ENCODE data around the gene ZNF862. TPM values are rescaled to one million over a fixed set of nuclear protein-coding genes. Genes with fewer than 3 reads are reported as not detected.

ZNF862 gene
- polyA plus RNA-seq, 1 of the 3 experiments (the other 2 are of a cell fraction): 17.3 TPM

DNA sequence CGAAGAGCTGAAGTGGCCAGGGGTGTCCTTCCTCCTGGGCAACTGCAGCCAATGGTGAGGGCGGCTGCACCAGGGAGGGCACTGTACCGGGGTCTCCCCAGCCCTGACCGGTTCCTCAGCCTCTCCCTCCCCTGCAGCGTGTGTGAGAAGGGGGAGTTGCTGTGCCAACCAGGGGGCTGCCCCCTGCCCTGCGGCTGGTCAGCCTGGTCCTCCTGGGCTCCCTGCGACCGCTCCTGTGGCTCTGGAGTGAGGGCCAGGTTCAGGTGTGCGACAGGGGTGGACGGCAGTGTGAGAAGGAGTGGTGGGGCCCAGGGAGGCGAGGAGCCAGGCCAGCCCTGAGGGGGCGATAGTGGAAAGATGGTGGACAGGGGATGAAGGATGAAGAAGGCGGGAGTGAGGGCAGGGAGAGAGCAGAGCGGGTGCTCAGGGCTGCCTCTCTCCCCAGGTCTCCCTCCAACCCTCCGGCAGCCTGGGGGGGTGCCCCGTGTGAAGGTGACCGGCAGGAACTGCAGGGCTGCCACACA, 34.6 kb upstream of the ZNF862 start:
- TF ChIP-seq USF1 (IDR thresholded peaks at IDR 0.05; ENCODE audit: borderline replicate concordance, low read depth) (no peak), FOXJ3 (CRISPR knock-in tag; IDR thresholded peaks at IDR 0.05) (no peak), POLR2AphosphoS5 (IDR thresholded peaks at IDR 0.05; ENCODE audit: low read depth, low read length) (no peak), USF2 (IDR thresholded peaks at IDR 0.05; ENCODE audit: borderline replicate concordance, low read depth, low read length) (no peak), MAX (IDR thresholded peaks at IDR 0.05; ENCODE audit: low read depth) (no peak), TCF12 (IDR thresholded peaks at IDR 0.05) (no peak), TAF1 (IDR thresholded peaks at IDR 0.05; ENCODE audit: borderline replicate concordance, low read depth, low read length) (no peak), EP300 (IDR thresholded peaks at IDR 0.05; ENCODE audit: borderline replicate concordance in 1 of 2, low read depth in 1 of 2, low read length in 1 of 2) (no peak), SIN3A (IDR thresholded peaks at IDR 0.05; ENCODE audit: borderline replicate concordance, low read depth, low read length) (no peak), GABPA (IDR thresholded peaks at IDR 0.05; ENCODE audit: low read depth) (no peak), NRF1 (IDR thresholded peaks at IDR 0.05; ENCODE audit: low read depth, low read length) (no peak), YY1 (IDR thresholded peaks at IDR 0.05; ENCODE audit: low read depth) (no peak)
- no peaks in the 10 kb centered on the region for H3K9me3 ChIP-seq
- H3K4me2 ChIP-seq: no peak overlapping the region
- H3K9me2 ChIP-seq: no peaks in the 10 kb centered on the region
- H4K20me1 ChIP-seq (ENCODE audit: insufficient read depth): no peaks in the 10 kb centered on the region
- H3K9ac ChIP-seq: no peak overlapping the region
- no peaks in the 10 kb centered on the region; a peak in 1 of 4 replicates for H3K4me1 ChIP-seq (ENCODE audit: control insufficient read depth in 1 of 2, insufficient read depth in 2 of 2, low read depth in 1 of 2, low read length in 1 of 2)
- no peak overlapping the region for H3K4me3 ChIP-seq (ENCODE audit: low read depth in 2 of 2, low read length in 1 of 2)
- H3K79me2 ChIP-seq (ENCODE audit: insufficient read depth): no peaks in the 10 kb centered on the region
- no peak overlapping the region for H3K27ac ChIP-seq (ENCODE audit: low read depth in 2 of 2, low read length in 1 of 2)
- ChIA-PET CTCF (interaction anchor here (5.0 kb wide), 1 partner anchor 14 kb away, joined by 59 read pairs; no protein-coding TSS in a partner anchor), POLR2A (no interaction called here)
- no peak for DNase-seq
- no peaks in the 10 kb centered on the region for H3K36me3 ChIP-seq (replicated peaks in 1 of 2; ENCODE audit: control insufficient read depth in 1 of 2, insufficient read depth in 2 of 2, low read length in 1 of 2)
- no peaks in the 10 kb centered on the region for H3F3A ChIP-seq (replicated peaks; ENCODE audit: insufficient read depth)
- H2AFZ ChIP-seq (ENCODE audit: low read depth): no peak overlapping the region
- 69% methylated on average over 12 of the region's 17 CpGs for WGBS (ENCODE audit: low lambda C conversion rate)
- H3K27me3 ChIP-seq (ENCODE audit: insufficient read depth): peaks cover 22% of the 10 kb centered on the region

GRCh38 chr7:149804106-149804505, 34.1 kb upstream of the ZNF862 start:
- H2AFZ ChIP-seq (ENCODE audit: low read depth): no peak overlapping the region
- H3K9me3 ChIP-seq: no peaks in the 10 kb centered on the region
- 48% methylated on average over 7 of the region's 9 CpGs for WGBS (ENCODE audit: low lambda C conversion rate)
- H3K4me3 ChIP-seq (ENCODE audit: low read depth in 2 of 2, low read length in 1 of 2): no peak overlapping the region
- H3K4me1 ChIP-seq (ENCODE audit: control insufficient read depth in 1 of 2, insufficient read depth in 2 of 2, low read depth in 1 of 2, low read length in 1 of 2): no peaks in the 10 kb centered on the region; a peak in 1 of 4 replicates
- TF ChIP-seq ELF1 (IDR thresholded peaks at IDR 0.05) (no peak), TCF12 (IDR thresholded peaks at IDR 0.05) (no peak), SMC3 (IDR thresholded peaks at IDR 0.05; ENCODE audit: low read depth, low read length) (no peak), FOSL2 (IDR thresholded peaks at IDR 0.05; ENCODE audit: borderline replicate concordance, low read depth) (no peak), TEAD4 (IDR thresholded peaks at IDR 0.05; ENCODE audit: borderline replicate concordance, insufficient read depth) (no peak), RCOR1 (IDR thresholded peaks at IDR 0.05; ENCODE audit: low read length) (no peak), USF1 (IDR thresholded peaks at IDR 0.05; ENCODE audit: borderline replicate concordance, low read depth) (no peak), CHD2 (IDR thresholded peaks at IDR 0.05; ENCODE audit: low read length, partially characterized antibody) (no peak), MXI1 (IDR thresholded peaks at IDR 0.05; ENCODE audit: low read depth, low read length) (no peak), GABPA (IDR thresholded peaks at IDR 0.05; ENCODE audit: low read depth) (no peak)
- peaks cover 22% of the 10 kb centered on the region for H3K27me3 ChIP-seq (ENCODE audit: insufficient read depth)
- H3K4me2 ChIP-seq: no peak overlapping the region
- no peak overlapping the region for H3K9ac ChIP-seq
- no peak for DNase-seq
- no peaks in the 10 kb centered on the region for H4K20me1 ChIP-seq (ENCODE audit: insufficient read depth)
- H3K79me2 ChIP-seq (ENCODE audit: insufficient read depth): no peaks in the 10 kb centered on the region
- no peak overlapping the region for H3K27ac ChIP-seq (ENCODE audit: low read depth in 2 of 2, low read length in 1 of 2)
- no peaks in the 10 kb centered on the region for H3K36me3 ChIP-seq (replicated peaks in 1 of 2; ENCODE audit: control insufficient read depth in 1 of 2, insufficient read depth in 2 of 2, low read length in 1 of 2)
- CTCF ChIA-PET: no interaction called here
- H3F3A ChIP-seq (replicated peaks; ENCODE audit: insufficient read depth): no peaks in the 10 kb centered on the region
- POLR2A ChIA-PET: no interaction called here
- H3K9me2 ChIP-seq: no peaks in the 10 kb centered on the region
